HG03175 (cell line): ENCODE data around the gene PPARG.

Source experiments
- ATAC-seq: cut with Tn5 transposase; IDR thresholded peaks from one replicate; pipeline ENCODE4 v1.9.1; 2021; ENCODE audit warnings: mild to moderate bottlenecking, moderate library complexity; ENCODE audit not compliant: unreplicated experiment

The PPARG gene

DNA sequence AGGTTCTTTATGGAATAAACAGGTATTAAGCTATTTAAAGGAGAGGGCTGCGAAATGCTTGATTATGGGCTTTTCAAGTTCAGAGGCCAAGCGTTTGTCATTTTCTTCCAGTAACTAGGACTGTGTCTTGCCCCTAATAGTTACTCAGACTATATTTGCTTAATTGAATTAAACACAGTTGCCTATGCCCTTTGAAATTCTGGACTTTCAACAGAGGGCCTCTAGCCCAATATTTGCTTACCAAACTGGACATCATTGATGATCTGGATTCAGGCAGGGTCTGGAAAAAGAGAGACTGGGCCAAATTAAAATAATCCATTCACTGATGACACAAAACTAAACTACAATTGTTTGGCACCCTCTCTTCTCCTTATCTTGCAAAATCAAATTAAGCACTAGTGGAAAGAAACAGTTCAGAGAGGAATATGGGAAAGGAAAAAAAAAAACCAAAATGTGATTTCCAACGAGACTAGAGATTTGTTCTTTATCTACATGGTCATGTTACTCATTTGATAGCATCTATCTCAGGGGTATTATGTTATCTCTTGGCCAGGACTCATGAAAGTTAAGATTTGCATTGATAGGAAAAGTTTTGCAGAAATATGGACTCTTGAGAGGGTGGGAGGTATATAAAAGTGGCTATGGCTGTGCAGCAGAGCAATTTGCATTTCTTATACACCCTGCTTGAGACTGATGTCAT lies 120.3 kb downstream of the PPARG start:
- ATAC-seq: no peak

DNA sequence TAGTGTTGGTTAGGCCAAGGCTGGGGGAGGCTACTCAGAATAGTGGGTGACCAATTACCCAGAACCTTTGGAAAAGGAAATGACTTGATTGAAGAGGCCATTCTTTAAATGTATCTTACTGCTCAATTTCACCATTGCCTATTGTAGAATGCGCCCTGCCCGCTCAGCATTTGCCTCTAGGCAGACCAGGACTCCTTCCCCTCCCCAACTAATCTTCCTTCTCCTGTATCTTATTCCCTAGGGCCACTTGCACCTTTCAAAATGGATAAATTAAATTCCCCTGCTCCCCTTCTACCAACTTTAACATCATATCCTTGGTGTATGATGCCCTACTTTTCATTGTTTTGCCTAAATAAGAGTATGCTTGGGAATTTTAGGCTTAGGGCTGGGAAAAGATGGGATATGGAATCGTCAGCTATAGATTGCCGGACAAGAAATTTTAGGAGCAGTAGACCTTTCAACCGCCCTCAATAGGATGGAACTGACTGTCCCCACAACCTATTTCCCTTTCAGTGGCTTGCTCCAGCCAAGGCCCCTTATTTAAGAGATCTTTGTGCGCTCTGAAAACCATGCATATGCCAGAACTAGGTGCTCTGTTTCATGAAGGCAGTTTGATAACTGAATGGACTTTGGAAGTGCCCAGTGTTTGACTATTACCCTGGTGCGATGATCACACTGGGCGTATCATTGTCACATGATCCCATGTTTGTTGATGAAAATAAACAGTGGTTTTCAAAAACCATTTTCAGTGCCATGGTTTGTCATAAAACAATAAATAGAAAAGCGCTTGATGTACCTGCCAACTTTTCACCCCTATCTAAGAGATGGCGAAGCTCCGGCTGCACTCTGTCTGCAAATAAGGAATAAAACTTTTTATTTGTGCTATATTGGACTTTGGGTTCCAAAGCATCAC lies 121.1 kb downstream of the PPARG start:
- ATAC-seq: no peak

DNA sequence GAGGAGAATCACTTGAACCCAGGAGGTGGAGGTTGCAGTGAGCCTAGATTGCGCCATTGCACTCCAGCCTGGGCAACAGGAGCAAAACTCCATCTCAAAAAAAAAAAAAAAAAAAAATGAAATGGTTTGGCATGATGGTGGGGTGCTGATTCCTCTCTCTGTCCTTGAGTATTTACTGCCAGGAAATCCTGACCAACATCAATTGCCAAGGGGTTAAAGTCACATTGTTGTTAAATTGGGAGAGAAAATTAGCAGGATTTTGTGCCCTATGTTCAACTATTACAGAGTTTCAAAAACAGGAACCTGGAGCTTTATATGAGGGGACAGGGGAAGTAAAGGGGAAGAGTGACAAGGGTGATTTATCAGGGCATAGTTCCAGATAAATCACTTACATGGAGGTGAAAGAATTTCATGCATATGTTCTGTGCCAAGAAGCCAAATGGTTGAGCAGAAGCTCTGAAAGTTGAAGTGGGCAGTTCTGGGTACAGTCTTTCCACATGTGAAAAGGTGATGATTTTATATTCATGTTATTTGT lies 124.9 kb downstream of the PPARG start:
- ATAC-seq: no peak

DNA sequence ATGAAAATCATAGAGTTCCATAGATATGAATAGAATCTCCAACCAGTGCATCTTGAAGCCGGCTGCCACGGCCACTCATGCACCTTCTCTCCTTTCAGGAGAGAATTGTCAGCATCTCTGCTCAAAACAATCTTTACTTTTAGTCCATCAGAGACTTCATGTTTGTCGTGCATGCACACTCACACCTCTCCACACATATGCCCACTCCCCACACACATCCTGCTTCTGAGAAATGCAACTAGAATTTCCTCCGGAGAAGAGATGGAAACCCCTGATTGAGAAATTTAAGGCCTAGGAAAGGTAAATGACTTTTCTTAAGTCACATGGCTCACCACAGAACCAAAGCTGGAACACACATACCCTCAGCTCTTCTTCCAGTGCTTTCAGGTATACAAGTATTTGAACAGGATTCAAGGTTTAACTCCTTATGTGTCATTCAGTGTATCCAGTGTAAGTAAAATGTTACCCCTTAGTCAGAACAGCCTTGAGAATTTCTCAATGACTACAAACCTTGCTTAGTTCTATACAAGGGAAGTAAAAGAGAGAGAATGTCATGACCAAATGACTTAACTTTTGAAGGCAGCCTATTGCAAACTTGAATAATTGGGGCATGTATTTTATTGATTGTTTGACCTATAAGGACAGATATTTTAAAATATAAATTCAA lies 126.3 kb downstream of the PPARG start:
- ATAC-seq: no peak

DNA sequence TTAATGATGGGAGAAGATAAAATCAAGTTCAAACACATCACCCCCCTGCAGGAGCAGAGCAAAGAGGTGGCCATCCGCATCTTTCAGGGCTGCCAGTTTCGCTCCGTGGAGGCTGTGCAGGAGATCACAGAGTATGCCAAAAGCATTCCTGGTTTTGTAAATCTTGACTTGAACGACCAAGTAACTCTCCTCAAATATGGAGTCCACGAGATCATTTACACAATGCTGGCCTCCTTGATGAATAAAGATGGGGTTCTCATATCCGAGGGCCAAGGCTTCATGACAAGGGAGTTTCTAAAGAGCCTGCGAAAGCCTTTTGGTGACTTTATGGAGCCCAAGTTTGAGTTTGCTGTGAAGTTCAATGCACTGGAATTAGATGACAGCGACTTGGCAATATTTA lies 127.9 kb downstream of the PPARG start:
- ATAC-seq: no peak

DNA sequence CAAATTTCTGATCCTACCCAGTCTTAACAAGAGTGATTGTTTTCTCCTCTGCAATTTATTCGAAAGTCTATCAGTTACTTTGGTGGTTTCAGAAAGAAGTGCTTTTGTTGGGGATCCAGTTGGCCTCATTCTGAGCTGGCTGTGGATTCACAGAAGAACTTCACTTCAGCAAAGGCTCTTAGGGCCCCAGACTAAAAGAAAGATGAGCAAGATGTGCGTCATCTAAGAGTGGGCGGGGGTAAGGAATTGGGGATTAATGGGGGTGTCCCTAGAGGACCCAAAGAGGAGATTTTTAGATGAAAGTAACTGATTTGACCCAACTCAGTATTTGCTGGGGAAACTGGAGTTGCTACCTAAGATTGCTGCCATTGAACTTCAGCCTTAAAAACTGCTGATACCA lies 131.5 kb downstream of the PPARG start:
- ATAC-seq: no peak

DNA sequence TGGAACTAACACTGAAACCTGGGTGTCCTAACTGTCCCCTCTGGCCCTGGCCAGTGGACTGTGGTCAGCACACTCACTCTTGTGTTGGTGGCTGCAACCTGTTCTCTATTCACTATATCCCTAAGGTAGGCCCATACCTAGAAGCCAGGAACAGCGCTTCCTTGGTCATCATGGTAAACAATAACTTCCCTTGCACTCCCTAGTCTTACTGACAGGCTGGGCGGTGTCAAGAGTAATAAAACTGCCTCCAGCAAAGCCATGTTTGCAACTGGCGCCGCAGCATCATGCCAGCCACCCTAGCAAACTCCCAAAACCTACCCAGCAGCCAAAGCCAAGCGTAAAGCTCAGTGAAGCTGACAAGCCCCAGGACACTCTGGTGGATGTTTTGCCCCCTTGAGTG lies 132.3 kb downstream of the PPARG start:
- ATAC-seq: no peak

DNA sequence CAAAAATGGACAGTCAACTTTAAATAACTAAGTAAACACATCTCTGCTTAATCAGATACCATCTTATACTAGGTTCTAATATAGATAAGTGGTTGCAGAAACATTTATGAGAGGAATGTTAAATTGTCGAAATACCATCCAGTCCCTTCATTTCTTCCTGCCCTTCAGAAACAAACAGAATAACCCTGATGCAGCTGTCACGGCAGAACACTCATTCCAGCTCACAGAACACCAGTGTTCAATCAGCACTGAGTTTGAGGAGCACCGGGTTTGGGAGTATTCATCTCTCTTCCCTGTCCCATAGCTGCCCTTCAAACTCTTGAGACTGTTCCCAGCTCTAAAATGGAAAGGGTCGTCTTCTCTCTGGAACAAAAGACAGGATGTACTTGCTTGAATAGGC lies 134.3 kb downstream of the PPARG start:
- ATAC-seq: no peak

DNA sequence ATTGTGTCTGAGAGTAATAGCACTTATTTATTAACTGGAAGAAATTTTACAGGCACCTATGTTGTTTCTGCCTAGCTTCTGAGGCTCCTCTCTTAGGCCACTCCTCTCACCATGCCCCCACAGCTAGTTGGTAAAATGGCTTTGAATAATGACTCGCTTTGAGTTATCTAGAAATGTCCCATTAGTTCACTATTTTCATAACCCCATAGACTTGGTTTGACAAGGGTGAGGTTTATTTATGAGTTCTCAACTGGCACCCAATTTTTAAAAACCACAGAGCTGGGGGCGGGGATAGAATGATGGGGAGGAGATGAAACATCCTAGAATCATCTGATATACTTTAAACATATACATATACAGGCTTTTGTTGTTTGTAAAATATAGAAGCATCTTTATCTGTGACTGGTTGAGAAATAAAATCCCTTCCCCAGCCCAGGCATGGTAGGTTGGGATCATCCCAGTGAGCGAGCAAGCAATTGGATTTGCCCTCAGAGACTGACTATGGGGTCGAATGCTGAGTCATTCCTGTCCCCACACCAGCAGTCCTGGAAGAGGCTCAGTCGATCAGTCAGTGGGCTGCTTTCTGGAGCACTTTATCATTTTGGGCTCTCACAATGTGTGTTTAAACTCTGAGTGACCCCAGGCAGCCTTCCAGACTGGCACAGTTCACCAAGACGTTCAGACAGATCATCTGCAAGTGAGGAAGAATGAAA lies 135.2 kb downstream of the PPARG start:
- ATAC-seq: no peak

DNA sequence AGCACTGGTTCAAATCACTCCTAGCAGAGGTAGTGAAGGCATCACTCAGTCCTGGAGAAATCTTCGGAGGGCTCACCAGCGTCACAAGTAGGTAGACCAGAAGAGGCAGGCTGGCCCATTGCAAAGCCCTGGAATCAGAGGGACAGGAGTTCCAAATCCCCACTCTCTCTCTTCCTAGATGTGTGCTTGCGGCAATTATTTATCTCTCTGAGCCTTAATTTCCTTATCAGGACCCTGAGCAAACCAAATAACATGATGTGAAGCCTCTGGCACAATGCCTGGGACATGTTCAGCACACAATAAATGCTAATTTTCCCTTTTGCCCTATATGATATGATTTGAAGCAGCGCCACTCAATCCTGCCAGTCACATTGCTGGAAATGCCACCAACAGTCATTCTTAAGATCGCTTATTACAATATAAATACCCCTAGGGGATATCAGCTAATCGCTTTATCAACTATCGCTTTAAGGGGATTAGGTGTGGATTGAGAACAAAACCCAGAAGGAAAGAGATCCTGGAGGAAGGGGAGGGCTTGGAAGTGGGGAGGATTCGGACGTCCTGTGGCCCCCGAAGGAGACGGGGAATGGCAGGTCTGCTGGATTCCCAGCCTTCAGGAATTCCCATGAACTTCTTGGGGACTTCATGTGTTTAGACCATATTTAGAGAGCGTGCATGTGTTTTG lies 135.9 kb downstream of the PPARG start:
- ATAC-seq: no peak

DNA sequence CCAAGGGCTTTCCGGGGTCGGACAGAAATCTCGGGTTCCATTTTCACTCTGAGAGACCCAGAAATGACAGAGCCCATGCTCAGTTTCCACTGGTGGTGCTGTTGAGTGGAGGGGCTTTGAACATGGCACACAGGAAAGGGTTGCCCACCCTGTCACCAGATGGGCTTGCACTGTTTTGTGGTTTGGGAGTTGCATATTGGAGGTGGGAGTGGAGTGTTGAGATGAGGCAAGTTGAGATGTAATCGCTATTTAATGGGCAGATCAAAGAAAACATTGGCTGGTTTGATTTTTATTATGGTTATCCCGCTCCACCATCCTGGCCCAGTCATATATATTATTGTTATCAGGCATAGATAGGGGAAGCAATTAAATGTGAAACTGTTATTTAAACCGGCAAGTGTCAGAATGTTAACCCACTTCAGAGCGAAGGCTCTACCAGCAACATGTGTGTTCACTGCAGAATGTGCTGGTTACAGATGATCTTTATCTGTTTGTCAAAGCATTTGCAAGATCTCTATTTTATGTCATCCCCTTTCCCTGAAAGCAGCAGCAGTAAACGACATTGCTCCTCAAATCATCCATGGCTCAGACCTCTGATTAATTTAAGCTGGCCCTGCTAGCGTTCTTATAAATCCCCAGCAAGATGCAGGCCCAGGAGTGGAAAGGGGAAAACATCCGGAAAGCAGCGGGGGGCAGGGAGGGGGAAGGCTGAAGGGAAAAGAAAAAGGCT lies 137.1 kb downstream of the PPARG start:
- no peak for ATAC-seq

DNA sequence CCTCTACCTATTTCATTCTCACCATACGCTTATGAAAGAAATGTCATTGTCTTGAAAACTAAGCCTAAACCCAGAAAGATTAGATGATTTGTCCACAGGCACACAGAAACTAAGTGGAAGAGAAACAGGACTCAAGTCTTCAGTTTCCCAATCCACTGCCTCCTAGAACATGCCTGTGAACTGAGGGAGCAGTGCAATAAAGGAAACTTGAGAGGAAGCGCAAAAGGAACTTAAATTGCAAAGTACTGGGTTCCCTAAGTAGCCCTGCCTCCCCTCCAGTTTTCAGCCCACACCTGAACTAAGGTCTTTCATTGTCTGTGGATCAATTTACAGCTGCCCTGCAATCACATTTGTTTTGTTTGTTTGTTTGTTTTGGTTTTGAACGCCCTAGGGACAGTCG lies 138.7 kb downstream of the PPARG start:
- no peak for ATAC-seq

DNA sequence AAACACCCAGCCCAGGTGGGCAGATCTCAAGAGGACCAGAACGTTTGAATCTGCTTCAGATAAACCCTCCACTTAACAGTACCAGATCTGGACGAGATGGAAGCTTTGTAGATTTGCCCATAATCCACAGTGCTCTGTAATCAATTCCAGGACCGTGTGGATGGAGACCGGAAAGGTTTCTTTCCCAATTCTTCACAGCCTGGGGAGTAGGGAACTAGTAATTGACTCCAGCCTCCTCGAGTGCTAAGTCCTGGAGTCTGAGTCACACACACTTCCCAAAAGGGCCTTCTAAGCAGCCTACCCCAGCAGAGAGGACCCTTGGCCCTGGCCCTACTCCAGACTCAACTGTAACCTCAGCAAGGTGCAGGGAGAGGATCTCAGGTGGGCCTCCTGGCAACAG lies 139.3 kb downstream of the PPARG start:
- no peak for ATAC-seq

DNA sequence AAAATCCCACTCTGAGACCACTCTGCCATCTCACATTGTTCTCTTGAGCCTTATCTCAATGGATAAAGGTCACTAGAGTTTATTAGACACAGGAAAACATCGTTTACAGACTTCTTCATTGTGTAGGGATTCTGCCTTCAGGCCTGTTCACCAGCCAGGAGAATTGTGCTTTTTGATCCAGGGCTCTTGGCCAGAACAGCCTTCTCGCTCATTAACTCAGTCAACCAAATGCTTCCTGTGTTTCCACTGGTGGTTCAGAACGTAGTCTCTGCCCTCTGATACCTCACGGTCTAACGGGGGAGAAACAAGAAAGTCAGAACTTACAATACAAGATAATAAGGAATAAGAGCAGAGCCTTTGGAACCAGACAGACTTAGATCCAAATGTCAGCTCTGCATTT lies 141.2 kb downstream of the PPARG start:
- ATAC-seq: no peak

DNA sequence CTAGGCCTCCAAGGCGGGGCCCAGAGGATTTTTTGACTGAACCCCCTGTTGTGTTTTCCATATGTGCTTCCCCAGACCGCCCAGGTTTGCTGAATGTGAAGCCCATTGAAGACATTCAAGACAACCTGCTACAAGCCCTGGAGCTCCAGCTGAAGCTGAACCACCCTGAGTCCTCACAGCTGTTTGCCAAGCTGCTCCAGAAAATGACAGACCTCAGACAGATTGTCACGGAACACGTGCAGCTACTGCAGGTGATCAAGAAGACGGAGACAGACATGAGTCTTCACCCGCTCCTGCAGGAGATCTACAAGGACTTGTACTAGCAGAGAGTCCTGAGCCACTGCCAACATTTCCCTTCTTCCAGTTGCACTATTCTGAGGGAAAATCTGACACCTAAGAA lies 145.0 kb downstream of the PPARG start:
- ATAC-seq: no peak

DNA sequence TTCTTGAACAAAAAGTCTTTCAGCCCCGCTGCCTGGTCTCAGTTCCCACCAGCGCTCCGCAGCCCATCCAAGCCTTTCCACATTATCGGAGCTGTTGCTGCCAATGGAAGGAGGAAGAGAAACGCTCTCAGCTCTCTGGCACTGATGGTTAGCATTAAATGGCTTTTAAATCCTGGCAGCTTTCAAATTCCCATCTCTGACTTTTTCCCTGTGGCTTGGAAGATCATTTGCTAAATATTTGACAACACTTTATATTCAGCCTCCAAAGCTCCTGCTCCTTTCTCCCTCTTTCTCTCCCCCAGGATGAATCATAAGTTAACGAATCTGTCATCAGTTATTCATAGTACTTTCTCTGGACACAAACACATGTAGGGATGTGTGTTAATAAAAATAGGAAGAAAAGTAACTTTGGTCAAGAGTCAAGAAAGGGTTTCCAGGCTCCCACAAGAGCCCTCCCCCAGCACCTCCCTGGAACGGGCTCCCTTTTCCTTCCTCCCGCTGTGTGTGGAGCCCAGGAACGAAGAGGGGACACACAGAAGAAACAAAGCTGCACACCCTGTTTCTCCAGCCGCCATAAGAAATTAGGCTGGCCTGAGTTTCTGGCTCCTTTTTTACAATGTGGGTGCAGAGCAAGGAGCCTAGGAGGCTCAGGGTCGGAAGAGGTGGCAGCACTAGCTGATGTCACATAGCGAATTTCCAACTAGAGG lies 147.8 kb downstream of the PPARG start:
- ATAC-seq: no peak

DNA sequence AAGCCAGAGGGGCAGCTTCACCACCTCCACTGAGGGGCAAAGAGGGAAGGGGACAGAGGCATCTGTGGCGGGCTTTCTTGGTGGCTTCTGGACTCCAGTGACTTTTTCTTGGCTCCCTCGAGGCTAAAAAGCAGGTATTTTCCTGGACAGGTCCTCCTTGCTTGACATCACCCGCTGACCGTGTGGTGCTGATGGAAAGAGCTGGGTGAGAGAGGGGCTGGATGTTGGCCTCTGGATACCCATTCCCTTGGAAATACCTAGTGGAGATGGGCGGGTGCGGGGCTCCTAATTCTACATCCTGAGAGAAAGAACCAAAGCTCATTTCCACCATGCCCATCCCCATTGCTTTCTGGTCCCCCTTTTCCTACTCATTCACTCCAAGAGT lies 148.3 kb downstream of the PPARG start:
- no peak for ATAC-seq

DNA sequence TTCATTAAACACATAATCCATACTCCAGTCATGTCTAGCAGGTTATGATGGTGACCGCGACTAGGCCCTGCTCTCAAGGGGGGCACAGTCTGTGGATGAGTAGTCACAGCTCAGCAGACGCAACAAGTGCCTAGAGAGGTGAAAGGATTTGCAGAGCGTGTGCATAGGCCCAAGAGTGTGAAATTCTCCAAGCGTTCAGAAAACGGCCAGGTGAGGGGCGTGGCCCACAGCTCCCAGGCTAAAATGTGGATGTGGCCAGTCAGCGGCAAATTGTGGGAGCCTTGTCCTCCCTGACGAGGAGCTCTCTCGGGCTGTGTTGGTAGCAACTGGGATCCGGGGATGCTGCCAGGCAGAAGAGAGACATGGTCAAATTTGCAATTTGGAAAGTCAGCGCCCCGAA lies 149.0 kb downstream of the PPARG start:
- ATAC-seq: no peak

DNA sequence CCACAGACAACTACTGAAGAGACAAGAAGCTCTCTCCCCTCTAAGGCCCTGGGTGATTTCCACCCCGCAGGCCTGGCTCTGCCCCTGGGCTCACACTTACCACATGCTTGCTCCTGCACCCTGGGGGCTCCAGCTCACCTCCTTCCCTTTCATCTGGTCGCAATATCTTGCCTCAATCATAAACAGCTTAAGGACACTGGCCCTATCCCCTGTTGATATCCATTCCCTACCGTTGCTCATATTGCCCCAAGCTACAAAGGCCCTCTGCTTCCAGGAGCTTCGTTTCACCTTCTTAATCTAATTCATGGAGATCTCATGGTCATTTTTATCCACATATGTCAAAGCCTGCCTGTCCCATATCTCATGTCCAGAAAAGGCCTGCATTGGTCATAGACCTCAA lies 149.4 kb downstream of the PPARG start:
- no peak for ATAC-seq
